ENCODE results near the gene BAD.
A peak's percentile ranks its signal among the peaks of the same experiment; 100 is the strongest.

Gene BAD

GRCh38 chr11:64226507-64227051, 57.9 kb downstream of the BAD start:
- DNase-seq = peak; percentile 24

GRCh38 chr11:64225608-64226506, 58.6 kb downstream of the BAD start, which contains the start of the genes NUDT22 and TRPT1:
Gene NUDT22, plus strand, starts transcription at chr11:64226274. Its CDS starts 379 bp downstream, at chr11:64226653.
Gene TRPT1, minus strand, starts transcription at chr11:64226186. Its CDS starts 326 bp downstream, at chr11:64225860.
- DNase-seq = peak; percentile 83

GRCh38 chr11:64224891-64225607, 59.4 kb downstream of the BAD start:
- DNase-seq = no peak

GRCh38 chr11:64224151-64224890, 60.1 kb downstream of the BAD start:
- no peak for DNase-seq

- no peak for DNase-seq
Measured at GRCh38 chr11:64223001-64223651, 61.3 kb downstream of the BAD start.

GRCh38 chr11:64222651-64223000, 61.8 kb downstream of the BAD start:
- no peak for DNase-seq

- DNase-seq = no peak
Measured at GRCh38 chr11:64220798-64221197, 63.7 kb downstream of the BAD start.

DNA sequence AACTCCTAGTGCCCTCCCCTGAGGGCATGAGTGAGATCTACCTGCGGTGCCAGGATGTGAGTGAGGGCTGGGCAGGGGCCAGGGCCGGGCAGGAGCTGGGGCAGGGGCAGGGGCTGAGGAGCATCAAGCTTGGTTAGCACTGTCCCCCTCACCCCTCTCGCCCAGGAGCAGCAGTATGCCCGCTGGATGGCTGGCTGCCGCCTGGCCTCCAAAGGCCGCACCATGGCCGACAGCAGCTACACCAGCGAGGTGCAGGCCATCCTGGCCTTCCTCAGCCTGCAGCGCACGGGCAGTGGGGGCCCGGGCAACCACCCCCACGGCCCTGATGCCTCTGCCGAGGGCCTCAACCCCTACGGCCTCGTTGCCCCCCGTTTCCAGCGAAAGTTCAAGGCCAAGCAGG, 64.2 kb downstream of the BAD start:
- DNase-seq = no peak

Data from activated CD4-positive, alpha-beta T cell treated with anti-CD3 and anti-CD28 coated beads for 1 hour (primary cell).